ENCODE data around the gene GAREM2. TPM values are rescaled to one million over a fixed set of nuclear protein-coding genes. Genes with fewer than 3 reads are reported as not detected.

GAREM2 gene
- total RNA-seq, 1 donor from 2014 or later = 10.4 TPM

GRCh38 chr2:26187537-26188104 is 14.7 kb downstream of the GAREM2 start:
- Mint-ChIP-seq H3K27ac (no peak overlapping the region), H3K36me3 (ENCODE audit: insufficient read depth) (peaks cover 9% of the 10 kb centered on the region), H3K4me3 (ENCODE audit: low read depth) (no peak overlapping the region), H3K27me3 (peaks cover 21% of the 10 kb centered on the region), H3K4me1 (ENCODE audit: low read depth) (peaks cover 5% of the 10 kb centered on the region), H3K9me3 (ENCODE audit: low read depth) (no peaks in the 10 kb centered on the region)
- no peak for DNase-seq (ENCODE audit: low spot score, unreplicated experiment)
- TF ChIP-seq CTCF (IDR thresholded peaks at IDR 0.05; ENCODE audit: unreplicated experiment) = no peak

- DNase-seq (ENCODE audit: low spot score, unreplicated experiment) = no peak
- Mint-ChIP-seq H3K4me3 (ENCODE audit: low read depth) (no peak overlapping the region), H3K27ac (no peak overlapping the region), H3K27me3 (peaks cover 9% of the 10 kb centered on the region), H3K36me3 (ENCODE audit: insufficient read depth) (peaks cover 10% of the 10 kb centered on the region), H3K4me1 (ENCODE audit: low read depth) (peaks cover 1% of the 10 kb centered on the region), H3K9me3 (ENCODE audit: low read depth) (no peaks in the 10 kb centered on the region)
- TF ChIP-seq CTCF (IDR thresholded peaks at IDR 0.05; ENCODE audit: unreplicated experiment) = no peak
These were observed 16.2 kb downstream of the GAREM2 start for GRCh38 chr2:26189123-26189522.

GRCh38 chr2:26189751-26190150 is 16.9 kb downstream of the GAREM2 start:
- Mint-ChIP-seq H3K27ac (no peak overlapping the region), H3K9me3 (ENCODE audit: low read depth) (no peaks in the 10 kb centered on the region), H3K4me3 (ENCODE audit: low read depth) (no peak overlapping the region), H3K4me1 (ENCODE audit: low read depth) (peaks cover 1% of the 10 kb centered on the region), H3K36me3 (ENCODE audit: insufficient read depth) (peaks cover 13% of the 10 kb centered on the region), H3K27me3 (peaks cover 8% of the 10 kb centered on the region)
- DNase-seq (ENCODE audit: low spot score, unreplicated experiment) = no peak
- no peak for TF ChIP-seq CTCF (IDR thresholded peaks at IDR 0.05; ENCODE audit: unreplicated experiment)

GRCh38 chr2:26190369-26190768 is 17.5 kb downstream of the GAREM2 start:
- H3K4me3 Mint-ChIP-seq (ENCODE audit: low read depth) = no peak overlapping the region
- TF ChIP-seq CTCF (IDR thresholded peaks at IDR 0.05; ENCODE audit: unreplicated experiment) = no peak
- DNase-seq (ENCODE audit: low spot score, unreplicated experiment) = no peak
- H3K4me1 Mint-ChIP-seq (ENCODE audit: low read depth) = peaks cover under 1% of the 10 kb centered on the region
- H3K27ac Mint-ChIP-seq = no peak overlapping the region
- H3K36me3 Mint-ChIP-seq (ENCODE audit: insufficient read depth) = peaks cover 14% of the 10 kb centered on the region
- H3K9me3 Mint-ChIP-seq (ENCODE audit: low read depth) = no peaks in the 10 kb centered on the region
- H3K27me3 Mint-ChIP-seq = peaks cover 6% of the 10 kb centered on the region

- DNase-seq (ENCODE audit: low spot score, unreplicated experiment) = no peak
- no peaks in the 10 kb centered on the region for H3K4me1 Mint-ChIP-seq (ENCODE audit: low read depth)
- H3K27ac Mint-ChIP-seq = no peak overlapping the region
- H3K36me3 Mint-ChIP-seq (ENCODE audit: insufficient read depth) = peaks cover 19% of the 10 kb centered on the region
- H3K27me3 Mint-ChIP-seq = no peaks in the 10 kb centered on the region
- no peak for TF ChIP-seq CTCF (IDR thresholded peaks at IDR 0.05; ENCODE audit: unreplicated experiment)
- H3K9me3 Mint-ChIP-seq (ENCODE audit: low read depth) = no peaks in the 10 kb centered on the region
- H3K4me3 Mint-ChIP-seq (ENCODE audit: low read depth) = no peak overlapping the region
These were observed 18.6 kb downstream of the GAREM2 start for GRCh38 chr2:26191316-26192159.
